Measurements from ENCODE around the gene GJC2. TPM values are rescaled to one million over a fixed set of nuclear protein-coding genes. Genes with fewer than 3 reads are reported as not detected.

GJC2 gene
- total and polyA plus RNA-seq, 12 donors: 0.61 to 1.5 (median 1.2) TPM

- no peak for DNase-seq
- peak in 4 of 8 donors; percentile 0 to 14 (median 3) for ATAC-seq
- Histone ChIP-seq H3K4me3 (peak overlapping the region; percentile 78 to 100 (median 94)), H3K36me3 (peaks cover 6 to 64% (median 43%) of the 10 kb centered on the region in 9 donors), H3K4me1 (peaks cover 12 to 38% (median 29%) of the 10 kb centered on the region in 9 donors), H3K9me3 (no peaks in the 10 kb centered on the region), H3K27me3 (no peaks in the 10 kb centered on the region), H3K27ac (peak overlapping the region in 9 of 10 donors; percentile 83 to 95 (median 92))
- peak in 5 of 9 donors; percentile 20 to 38 (median 32) for TF ChIP-seq CTCF (IDR thresholded peaks at IDR 0.05)
- intact Hi-C loops (cut with DNase I): no loop called here
- WGBS, 2 donors: 12 to 15% methylated on average over 63 to 73 of the region's 73 CpGs
Measured at GRCh38 chr1:228101994-228102790, 47.5 kb upstream of the GJC2 start.

DNA sequence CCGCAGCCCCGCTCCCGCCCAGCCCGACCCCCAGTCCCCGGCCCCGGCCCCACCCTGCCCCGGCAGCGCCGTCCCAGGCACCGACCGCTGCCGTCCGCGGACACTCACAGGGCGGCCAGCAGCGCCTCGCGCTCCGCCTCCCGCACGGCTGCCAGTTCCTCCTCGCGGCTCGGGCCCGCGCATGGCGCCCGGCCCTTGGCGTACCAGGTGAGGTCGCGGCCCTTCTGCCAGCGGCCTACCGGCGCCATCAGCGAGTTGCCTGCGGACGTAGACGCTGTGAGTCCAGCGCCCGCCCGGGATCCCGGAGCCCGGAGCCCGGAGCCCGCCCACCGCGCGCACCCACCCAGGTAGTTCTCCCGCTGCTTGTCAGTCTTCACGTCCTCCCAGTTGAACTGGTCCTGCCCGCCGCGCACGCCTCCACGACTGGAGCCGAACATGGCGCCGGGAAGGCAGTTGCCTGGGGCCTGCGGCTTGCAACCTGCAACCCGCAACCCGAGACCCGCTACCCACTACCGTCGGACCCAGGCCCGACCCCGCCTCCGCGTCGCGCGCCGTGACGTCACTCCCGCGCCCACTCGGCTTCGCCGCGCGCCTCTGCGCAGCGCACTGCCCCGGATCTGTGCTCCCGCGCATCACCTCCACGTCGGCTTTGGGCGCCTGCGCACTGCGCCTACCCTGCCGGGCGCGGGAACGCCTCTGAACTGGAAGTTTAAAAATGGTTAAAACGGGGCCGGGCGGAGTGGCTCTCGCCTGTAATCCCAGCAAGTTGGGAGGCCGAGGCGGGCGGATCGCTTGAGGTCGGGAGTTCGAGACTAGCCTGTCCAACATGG, 46.7 kb upstream of the GJC2 start, which contains the start of gene C1orf35:
TSS of gene C1orf35 (minus strand) at position 535 of the 830 bp plus-strand sequence. CDS start at position 437, 98 bp downstream.
- Histone ChIP-seq H3K36me3 (peaks cover 5 to 64% (median 35%) of the 10 kb centered on the region in 9 donors), H3K27me3 (no peaks in the 10 kb centered on the region), H3K9me3 (no peaks in the 10 kb centered on the region), H3K4me1 (peaks cover 12 to 44% (median 35%) of the 10 kb centered on the region in 9 donors), H3K27ac (peak within 1 kb of the TSS; percentile 60 to 95 (median 92)), H3K4me3 (peak within 1 kb of the TSS; percentile 78 to 100 (median 94))
- intact Hi-C loops (cut with DNase I): no loop called here
- ATAC-seq (peak; percentile 87 to 95 (median 92)), DNase-seq (peak; percentile 93 to 95)
- no peak for TF ChIP-seq CTCF (IDR thresholded peaks at IDR 0.05)
- WGBS, 2 donors: 0% methylated on average over 81 to 104 of the region's 104 CpGs

DNA sequence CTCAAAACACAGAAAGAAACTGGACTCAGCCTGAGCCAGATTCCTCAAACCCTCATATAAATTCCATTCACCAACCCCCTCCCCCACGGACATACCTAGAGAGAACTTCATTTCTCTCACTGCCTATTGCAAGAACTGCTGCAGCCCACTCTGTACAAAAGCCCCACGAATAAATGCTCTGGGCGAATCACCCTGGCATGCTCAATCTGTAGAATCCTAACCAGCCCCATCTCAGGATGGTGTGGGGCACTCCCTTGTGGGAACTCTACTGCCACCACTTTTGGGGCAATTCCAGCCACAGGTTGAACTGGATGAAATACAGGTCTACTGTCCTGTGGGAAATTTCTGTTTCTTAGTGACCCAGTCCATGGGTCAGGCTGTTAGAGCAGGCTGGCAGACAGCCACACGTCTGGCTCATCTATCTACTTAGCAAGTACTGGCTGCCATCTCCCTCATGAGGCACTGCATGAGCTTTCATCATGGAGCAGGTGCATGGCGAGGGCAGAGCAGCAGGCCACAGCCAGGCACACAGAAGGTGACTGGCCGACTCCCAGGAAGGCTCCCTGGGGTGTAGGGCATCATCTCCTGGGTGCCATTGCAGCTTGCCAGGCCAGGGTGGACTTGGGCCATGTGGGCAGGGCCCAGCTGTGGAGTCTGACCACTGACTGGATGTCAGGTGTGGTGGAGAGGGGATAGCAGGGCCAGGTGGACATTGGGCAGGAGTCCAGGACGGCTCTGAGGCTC, 45.0 kb upstream of the GJC2 start:
- 54 to 63% methylated on average over 7 of the region's 7 CpGs for WGBS, 2 donors
- Histone ChIP-seq H3K4me1 (peaks cover 19 to 54% (median 44%) of the 10 kb centered on the region in 9 donors), H3K27ac (peak overlapping the region in 2 of 10 donors; percentile 16 to 93), H3K27me3 (no peaks in the 10 kb centered on the region), H3K4me3 (no peak overlapping the region), H3K9me3 (no peaks in the 10 kb centered on the region), H3K36me3 (peaks cover 0 to 47% (median 24%) of the 10 kb centered on the region in 9 donors)
- DNase-seq: peak in 1 of 2 donors; percentile 18
- no peak for TF ChIP-seq CTCF (IDR thresholded peaks at IDR 0.05)
- no peak for ATAC-seq
- intact Hi-C loops (cut with DNase I): no loop called here
